GM12875 (cell line): ENCODE results near the gene MAGI2.
"Not testable (repeated sequence)": the region's sequence is repeated elsewhere in the genome, so short reads cannot be mapped to it uniquely, and the experiment has no call there.

Experiments used
- H3K4me3 ChIP-seq: one replicate; pipeline ENCODE4 v1.5.1; 2011; ENCODE audit warnings: low read depth, low read length, control low read depth
- CTCF ChIP-seq: IDR thresholded peaks from 2 replicates; pipeline ENCODE4 v1.5.1; 2011; ENCODE audit warnings: low read depth, mild to moderate bottlenecking, control low read depth, inconsistent platforms, low read length, moderate library complexity, borderline replicate concordance; ENCODE audit not compliant: insufficient read depth

The MAGI2 gene

DNA sequence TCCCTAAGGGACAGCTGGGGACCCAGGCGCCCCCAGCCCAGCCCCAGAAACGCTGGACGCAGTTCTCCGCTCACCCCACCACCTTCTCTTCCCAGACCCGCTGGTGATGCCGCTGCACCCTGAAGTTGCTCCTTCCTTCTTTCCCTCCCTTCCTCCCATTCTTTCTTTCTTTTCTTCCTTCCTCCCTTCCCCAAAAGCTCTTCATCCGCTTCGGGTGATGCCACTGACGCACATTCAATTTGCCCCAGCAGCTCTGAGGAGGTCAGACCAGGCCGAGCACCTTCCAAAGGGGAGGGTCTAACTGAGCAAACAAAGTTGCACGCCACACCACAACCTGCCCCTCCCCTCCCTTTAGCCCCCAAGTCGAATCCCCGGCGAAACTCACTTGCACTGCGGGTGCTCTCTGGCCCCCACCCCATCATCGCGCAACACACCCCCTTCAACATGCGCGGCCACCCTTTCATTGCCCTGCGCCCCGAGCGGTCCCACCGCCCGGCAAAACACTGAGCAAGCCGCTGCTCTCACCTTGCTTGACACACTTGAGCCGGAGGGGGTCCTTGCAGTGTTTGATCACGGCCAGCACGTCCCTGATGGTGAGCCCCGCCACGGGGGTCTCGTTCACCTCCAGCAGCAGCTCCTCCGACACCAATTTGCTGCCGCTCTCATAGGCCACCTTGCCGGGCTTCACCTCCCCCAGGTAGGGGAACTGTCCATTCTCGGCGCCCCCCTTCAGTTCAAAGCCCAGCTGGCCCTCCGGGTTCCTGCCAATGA lies 787 bp downstream of the MAGI2 start:
- TF ChIP-seq CTCF = no peak
- no peak overlapping the region for H3K4me3 ChIP-seq

DNA sequence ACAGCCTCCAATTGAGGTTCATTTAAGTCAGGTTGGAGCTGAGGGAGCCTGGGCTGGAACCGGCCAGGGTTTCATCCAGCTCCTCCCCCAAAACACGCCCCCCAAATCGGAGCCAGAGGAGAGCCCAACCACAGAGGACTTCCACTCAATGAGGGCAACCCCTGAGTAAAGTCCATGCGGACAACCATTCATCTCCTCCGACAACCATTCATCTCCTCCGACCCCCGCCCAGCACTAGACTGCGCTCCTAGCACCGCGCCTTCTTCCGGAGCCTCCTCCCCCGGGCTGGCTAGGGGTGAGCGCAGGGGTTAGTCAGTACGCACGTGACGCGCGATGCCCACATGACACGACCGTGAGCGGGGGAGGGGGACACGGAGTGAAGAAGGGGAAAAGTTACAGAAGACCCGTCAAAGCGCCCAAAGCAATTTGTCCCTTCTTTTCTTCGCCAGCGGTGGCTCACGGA lies 1.4 kb downstream of the MAGI2 start:
- TF ChIP-seq CTCF = no peak
- no peak overlapping the region for H3K4me3 ChIP-seq

GRCh38 chr7:79451580-79451979 lies 1.9 kb downstream of the MAGI2 start:
- no peak overlapping the region for H3K4me3 ChIP-seq
- no peak for TF ChIP-seq CTCF

GRCh38 chr7:79442766-79443165 lies 10.7 kb downstream of the MAGI2 start:
- not testable (repeated sequence) for H3K4me3 ChIP-seq

DNA sequence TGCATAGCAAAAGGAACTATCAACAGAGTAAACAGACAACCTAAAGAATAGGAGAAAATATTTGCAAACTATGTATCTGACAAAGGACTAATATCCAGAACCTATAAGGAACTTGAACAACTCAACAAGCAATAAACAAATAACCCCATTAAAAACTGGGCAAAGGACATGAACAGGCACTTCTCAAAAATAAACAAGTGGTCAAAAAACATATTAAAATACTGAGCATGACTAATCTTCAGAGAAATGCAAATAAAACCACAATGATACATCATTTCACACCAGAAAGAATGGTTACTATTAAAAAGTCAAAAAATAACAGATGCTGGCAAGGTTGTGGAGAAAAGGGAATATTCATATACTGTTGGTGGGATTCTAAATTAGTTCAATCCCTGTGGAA lies 17.1 kb downstream of the MAGI2 start:
- no peak overlapping the region for H3K4me3 ChIP-seq
- TF ChIP-seq CTCF = no peak

DNA sequence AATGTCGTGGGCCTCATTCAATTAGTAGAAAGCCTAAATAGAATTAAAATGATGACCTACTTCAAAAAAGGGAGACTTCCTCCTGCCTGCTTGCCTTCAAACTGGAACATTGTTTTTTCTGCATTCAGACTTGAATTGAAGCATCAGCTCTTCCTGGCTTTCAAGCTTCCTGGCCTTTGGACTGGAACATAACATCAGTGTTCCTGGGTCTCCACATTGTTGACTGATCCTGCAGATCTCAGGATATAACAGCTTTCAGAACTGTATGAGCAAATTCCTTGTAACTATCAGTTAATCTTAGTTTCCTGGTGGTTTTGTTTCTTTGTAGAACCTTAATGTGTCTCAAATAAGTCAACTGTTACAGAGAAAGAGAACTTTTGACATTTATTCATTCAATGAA lies 18.6 kb downstream of the MAGI2 start:
- no peak for TF ChIP-seq CTCF
- H3K4me3 ChIP-seq = no peak overlapping the region

DNA sequence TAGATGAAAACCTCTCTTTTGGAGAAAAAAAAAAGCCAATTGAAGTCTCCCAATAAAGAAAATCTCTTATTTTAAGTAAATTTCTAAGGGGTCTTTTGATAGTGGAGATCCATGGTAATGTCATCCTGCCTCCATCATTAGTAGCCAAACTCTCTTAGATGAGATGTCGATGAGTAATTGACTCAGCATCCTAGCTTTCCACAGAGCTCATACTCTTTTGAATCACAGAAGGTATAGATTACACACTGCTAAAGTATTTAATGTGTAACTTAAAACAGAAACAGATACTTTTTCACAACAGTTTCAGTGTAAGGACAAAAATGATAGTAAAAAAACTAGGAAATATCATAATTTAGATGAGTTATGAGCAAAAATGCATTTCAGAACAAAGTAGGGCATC lies 19.4 kb downstream of the MAGI2 start:
- TF ChIP-seq CTCF = no peak
- no peak overlapping the region for H3K4me3 ChIP-seq
